GM21423 (cell line): ENCODE data around the gene IMMP1L.
A peak's percentile ranks its signal among the peaks of the same experiment; 100 is the strongest.
"Not testable (repeated sequence)": the region's sequence is repeated elsewhere in the genome, so short reads cannot be mapped to it uniquely, and the experiment has no call there.

Experiments used
- ATAC-seq: cut with Tn5 transposase; IDR thresholded peaks from one replicate; pipeline ENCODE4 v1.9.1; 2021; ENCODE audit warnings: mild to moderate bottlenecking, moderate library complexity; ENCODE audit not compliant: unreplicated experiment

The IMMP1L gene, protein sequence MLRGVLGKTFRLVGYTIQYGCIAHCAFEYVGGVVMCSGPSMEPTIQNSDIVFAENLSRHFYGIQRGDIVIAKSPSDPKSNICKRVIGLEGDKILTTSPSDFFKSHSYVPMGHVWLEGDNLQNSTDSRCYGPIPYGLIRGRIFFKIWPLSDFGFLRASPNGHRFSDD

GRCh38 chr11:31509429-31510345, at the start of gene IMMP1L, which contains the start of gene ELP4:
Gene IMMP1L, minus strand, starts transcription at chr11:31509622. Its CDS starts 46,346 bp downstream, at chr11:31463276.
Gene ELP4, plus strand, starts transcription at chr11:31509767. Its CDS starts 18 bp downstream, at chr11:31509785.
- ATAC-seq, result peak; percentile 100

DNA sequence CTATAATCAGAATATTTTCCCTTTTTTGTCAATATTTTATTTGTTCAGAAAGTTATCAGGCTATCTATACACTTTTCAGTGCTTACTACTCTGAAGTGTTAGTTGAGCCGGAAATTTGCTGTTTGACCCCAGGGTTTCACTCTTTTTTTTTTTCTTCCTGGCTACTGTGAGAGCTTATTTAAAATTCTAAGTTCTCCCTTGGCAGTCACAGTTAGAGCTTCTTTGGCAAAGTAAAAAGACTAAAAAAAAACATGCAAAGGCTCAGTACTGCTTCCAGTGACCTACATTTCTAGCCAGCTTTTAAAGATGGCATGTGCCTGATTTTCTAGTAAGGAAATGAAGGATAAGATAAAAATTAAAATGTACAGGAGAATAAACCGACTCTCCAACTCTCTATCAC, 48.6 kb upstream of the IMMP1L start:
- ATAC-seq, result no peak

GRCh38 chr11:31555938-31556337, 46.5 kb upstream of the IMMP1L start:
- ATAC-seq, result no peak

DNA sequence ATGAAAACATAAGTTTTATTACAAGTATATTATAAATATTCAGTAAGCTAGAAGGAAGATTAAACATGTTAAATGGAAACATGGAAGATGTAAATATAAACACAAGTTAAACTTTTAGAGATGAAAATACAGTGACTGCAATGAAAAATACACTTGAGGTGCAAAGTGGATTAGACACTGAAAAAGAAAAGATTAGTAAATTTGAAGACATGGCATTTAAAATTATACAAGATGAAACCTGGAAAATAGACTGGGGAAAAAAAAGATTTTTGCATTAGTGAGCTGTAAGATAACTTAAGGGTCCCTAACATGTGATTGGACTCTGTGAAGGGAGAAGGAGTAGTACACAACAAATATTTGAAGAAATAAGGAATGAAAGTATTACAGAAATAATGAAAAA, 33.4 kb upstream of the IMMP1L start:
- no peak for ATAC-seq

DNA sequence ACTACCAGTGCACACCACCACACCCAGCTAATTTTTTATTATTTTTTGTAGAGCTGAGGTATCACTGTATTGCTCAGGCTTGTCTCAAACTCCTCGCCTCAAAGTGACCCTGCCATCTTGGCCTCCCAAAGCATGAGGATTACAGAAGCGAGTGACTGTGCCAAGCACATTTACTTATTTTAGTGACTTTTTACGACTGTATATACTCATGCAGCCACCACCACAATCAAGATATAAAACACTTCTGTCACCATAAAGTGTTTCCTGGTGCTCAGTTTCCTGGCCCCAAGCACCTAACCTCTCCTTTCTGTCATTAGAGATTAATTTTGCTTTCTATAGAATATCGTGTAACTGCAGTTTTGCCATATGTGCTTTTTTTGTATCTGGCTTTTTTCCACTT, 26.1 kb upstream of the IMMP1L start:
- ATAC-seq, result no peak

- ATAC-seq, result no peak
Measured at GRCh38 chr11:31531293-31531692, 21.9 kb upstream of the IMMP1L start.

DNA sequence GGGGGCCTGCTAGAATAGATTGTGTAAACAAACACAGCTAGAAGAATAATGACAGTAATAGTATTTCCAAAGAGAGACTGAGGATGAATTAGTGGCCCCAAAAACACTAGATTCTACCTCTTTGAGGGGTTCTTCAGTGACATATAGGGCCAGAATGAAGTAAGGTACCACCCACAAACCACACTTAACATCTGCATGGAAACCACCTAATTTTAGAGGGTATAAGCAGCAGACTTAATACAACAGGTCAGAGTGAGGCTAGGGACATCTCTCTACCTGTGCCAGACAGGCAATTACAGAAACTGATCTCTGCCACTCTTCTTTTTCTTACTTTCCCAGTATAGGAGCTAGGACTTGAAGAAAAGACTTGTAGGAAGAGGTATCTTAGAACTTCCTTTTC, 20.3 kb upstream of the IMMP1L start:
- ATAC-seq, result no peak

GRCh38 chr11:31529189-31529588, 19.8 kb upstream of the IMMP1L start:
- no peak for ATAC-seq

GRCh38 chr11:31521497-31522150, 12.2 kb upstream of the IMMP1L start:
- no peak for ATAC-seq

DNA sequence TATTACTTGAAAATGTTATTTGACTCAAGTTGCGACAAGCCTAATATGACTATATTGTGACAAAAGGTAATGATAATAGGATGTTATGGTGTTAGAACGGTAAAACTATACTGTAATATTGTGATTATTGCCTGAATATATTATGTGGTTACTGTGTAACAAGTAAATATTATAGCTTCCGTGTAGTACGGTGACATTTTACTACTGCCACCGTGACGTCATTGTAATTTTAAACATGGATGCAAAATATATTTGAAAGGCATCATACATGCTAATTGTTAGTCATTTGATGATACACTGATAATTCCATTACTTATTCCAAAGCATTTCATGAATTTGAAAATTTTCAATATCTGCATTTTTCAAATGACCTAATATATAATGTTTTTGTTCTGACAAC, 2.7 kb upstream of the IMMP1L start:
- no peak for ATAC-seq

GRCh38 chr11:31509051-31509428, 382 bp downstream of the IMMP1L start:
- peak; percentile 4 for ATAC-seq

GRCh38 chr11:31500560-31500959, 8.9 kb downstream of the IMMP1L start:
- no peak for ATAC-seq

DNA sequence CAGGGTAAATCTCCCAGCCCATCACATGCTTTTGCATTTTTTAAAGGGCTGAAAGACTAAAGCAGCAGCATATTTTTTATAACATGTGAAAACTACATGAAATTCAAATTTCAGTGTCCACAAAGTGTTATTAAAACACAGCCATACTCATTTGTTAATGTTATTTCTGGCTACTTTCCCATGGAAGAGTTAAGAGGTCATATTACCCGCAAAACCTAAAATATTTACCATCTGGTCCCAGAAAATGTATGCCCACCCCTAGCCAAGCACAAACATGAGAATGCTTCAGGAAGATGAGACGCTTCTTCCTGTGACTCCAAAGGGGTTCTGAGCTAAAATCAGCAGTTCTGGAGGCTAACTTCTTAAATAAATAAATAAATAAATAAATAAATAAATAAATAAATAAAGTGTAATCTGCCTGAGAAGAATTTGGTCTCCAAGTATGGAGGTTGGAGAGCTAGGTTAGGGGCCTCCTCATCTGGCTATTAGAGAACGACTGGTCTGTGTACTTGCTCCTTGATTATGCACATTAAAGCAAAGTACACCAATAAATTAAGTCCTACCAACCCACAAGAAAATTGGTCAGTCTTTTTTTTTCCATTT, 9.7 kb downstream of the IMMP1L start:
- no peak for ATAC-seq

DNA sequence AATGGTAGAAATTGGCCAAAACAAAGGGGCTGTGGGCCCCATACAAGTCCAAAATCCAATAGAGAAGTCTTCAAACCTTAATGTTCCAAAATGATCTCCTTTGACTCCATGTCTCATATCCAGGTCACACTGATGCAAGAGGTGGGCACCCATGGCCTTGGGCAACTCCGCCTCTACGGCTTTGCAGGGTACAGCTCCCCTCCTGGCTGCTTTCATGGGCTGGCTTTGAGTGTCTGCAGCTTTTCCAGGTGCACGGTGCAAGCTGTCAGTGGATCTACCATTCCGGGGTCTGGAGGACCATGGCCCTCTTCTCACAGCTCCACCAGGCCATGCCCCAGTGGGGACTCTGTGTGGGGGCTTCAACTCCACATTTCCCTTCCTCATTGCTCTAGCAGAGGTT, 15.7 kb downstream of the IMMP1L start:
- ATAC-seq, result not testable (repeated sequence)

GRCh38 chr11:31493235-31493634, 16.2 kb downstream of the IMMP1L start:
- no peak for ATAC-seq

DNA sequence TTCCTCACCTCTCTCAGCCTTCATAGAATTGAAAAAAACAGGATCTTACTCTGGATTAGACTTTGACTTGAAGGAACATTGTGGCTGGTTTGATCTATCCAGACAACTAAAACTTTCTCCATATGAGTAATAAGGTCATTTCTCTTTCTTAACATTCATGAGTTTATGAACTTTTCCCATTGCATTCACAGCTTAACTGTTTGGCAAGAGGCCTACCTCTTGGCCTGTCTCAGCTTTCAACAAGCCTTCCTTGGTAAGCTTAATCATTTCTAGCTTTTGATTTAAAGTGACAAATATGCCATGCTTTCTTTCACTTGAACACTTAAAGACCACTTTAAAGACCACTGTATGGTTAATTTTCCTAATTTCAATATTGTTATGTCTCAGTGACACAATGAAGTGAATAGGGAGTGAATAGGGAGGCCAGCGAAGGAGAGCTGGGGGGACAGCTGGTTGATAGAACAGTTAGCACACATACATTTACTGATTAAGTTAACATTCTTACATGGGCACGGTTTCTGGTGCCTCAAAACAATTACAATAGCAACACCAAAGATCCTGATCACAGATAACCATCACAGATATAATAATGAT, 17.0 kb downstream of the IMMP1L start:
- no peak for ATAC-seq

GRCh38 chr11:31487848-31488247, 21.6 kb downstream of the IMMP1L start:
- ATAC-seq, result no peak

GRCh38 chr11:31484497-31484896, 24.9 kb downstream of the IMMP1L start:
- no peak for ATAC-seq

GRCh38 chr11:31480930-31481329, 28.5 kb downstream of the IMMP1L start:
- no peak for ATAC-seq

DNA sequence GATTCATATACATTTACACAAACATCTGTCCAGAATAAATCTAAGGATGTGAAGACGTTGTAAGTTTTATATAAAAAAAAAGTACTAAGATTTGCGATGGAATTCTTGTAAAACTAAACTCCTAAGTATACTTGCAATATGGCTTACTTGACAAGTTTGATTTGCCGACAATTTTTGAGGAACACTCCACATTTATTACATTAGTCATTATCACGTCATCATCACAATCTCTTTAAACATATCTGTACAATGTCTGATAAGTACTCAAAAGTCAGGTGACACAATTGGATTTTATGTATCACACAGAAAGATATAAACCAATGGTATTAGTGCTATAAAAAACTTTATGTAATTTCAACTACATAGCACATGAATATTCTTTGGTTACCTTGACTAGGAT, 30.4 kb downstream of the IMMP1L start:
- no peak for ATAC-seq

- no peak for ATAC-seq
Measured at GRCh38 chr11:31478223-31478590, 31.2 kb downstream of the IMMP1L start.
